HEK293 (cell line): ENCODE data around the gene IL13RA2.

ENCODE experiments used
- CTCF ChIA-PET: fragments of 350-600 bp; formaldehyde crosslinking; extraction: SDS; loops from one replicate; lab custom pipeline; 2021; ENCODE audit warnings: antibody characterized with exemption; lab: Yijun Ruan, JAX
- POLR2A ChIA-PET: fragments of 300-600 bp; formaldehyde crosslinking; extraction: SDS; loops from one replicate; lab custom pipeline; 2020; ENCODE audit warnings: antibody characterized with exemption, inconsistent platforms; lab: Yijun Ruan, JAX
- H3K27ac ChIP-seq: fragments of 200-500 bp; sonication (Bioruptor generic); 2 replicates; pipeline ENCODE4 v1.5.1; 2014; ENCODE audit warnings: low read depth, low read length, control low read depth, inconsistent platforms; ENCODE audit errors: extremely low read depth
- H3K36me3 ChIP-seq, 2 experiments: fragments of 200-500 bp in 1 of 2; sonication (Bioruptor generic) in 1 of 2; 1 replicate in 1 of 2; 2 replicates in 1 of 2; pipeline ENCODE4 v1.5.1; 2014 to 2017; ENCODE audit warnings: inconsistent platforms in 2 of 2, low read length in 2 of 2; ENCODE audit not compliant: control insufficient read depth in 2 of 2, insufficient read depth in 1 of 2
- H3K4me1 ChIP-seq: fragments of 200-500 bp; sonication (Bioruptor generic); 2 replicates; pipeline ENCODE4 v1.5.1; 2014; ENCODE audit warnings: mild to moderate bottlenecking, low read length, inconsistent platforms; ENCODE audit not compliant: control insufficient read depth, insufficient read depth
- H3K4me3 ChIP-seq: 2 replicates; pipeline ENCODE4 v1.5.1; 2011; ENCODE audit warnings: low read depth, mild to moderate bottlenecking, control low read depth, low read length, moderate library complexity
- H3K9me3 ChIP-seq: fragments of 200-500 bp; sonication (Bioruptor generic); 2 replicates; pipeline ENCODE4 v1.5.1; 2014; ENCODE audit warnings: low read depth, low read length, inconsistent platforms; ENCODE audit not compliant: control insufficient read depth, insufficient read depth
- GFI1B ChIP-seq: fragments of 450-650 bp; formaldehyde crosslinking; IDR thresholded peaks from 2 replicates; pipeline ENCODE4 v1.5.1; 2016; ENCODE audit warnings: missing biosample characterization, missing genetic modification characterization
- GLI2 ChIP-seq: fragments of 450-650 bp; formaldehyde crosslinking; IDR thresholded peaks from 2 replicates; pipeline ENCODE4; 2017; ENCODE audit warnings: missing biosample characterization, missing genetic modification characterization, low read depth, borderline replicate concordance
- HOXD13 ChIP-seq: sonication (generic); formaldehyde crosslinking; IDR thresholded peaks from 2 replicates; pipeline ENCODE4 v1.8.0; 2022; ENCODE audit warnings: missing genetic modification reagents, borderline replicate concordance
- KLF1 ChIP-seq: fragments of 450-650 bp; formaldehyde crosslinking; IDR thresholded peaks from 2 replicates; pipeline ENCODE4 v1.5.1; 2016; ENCODE audit warnings: missing biosample characterization, missing genetic modification characterization
- MZF1 ChIP-seq: fragments of 450-650 bp; formaldehyde crosslinking; IDR thresholded peaks from 2 replicates; pipeline ENCODE4 v1.5.1; 2017; ENCODE audit warnings: missing biosample characterization, missing genetic modification characterization, borderline replicate concordance
- PRDM10 ChIP-seq: fragments of 450-650 bp; formaldehyde crosslinking; IDR thresholded peaks from 2 replicates; pipeline ENCODE4 v1.5.1; 2016; ENCODE audit warnings: missing biosample characterization, missing genetic modification characterization
- SP3 ChIP-seq: fragments of 450-650 bp; formaldehyde crosslinking; IDR thresholded peaks from 2 replicates; pipeline ENCODE4 v1.5.1; 2016; ENCODE audit warnings: missing biosample characterization, missing genetic modification characterization
- TCF7L2 ChIP-seq: IDR thresholded peaks from 2 replicates; pipeline ENCODE4 v1.6.1; 2011; ENCODE audit warnings: low read depth, mild to moderate bottlenecking, inconsistent platforms, low read length, moderate library complexity, borderline replicate concordance
- TSHZ1 ChIP-seq: fragments of 450-650 bp; formaldehyde crosslinking; IDR thresholded peaks from 2 replicates; pipeline ENCODE4 v1.5.1; 2016; ENCODE audit warnings: missing biosample characterization, missing genetic modification characterization, borderline replicate concordance
- ZFP69B ChIP-seq: fragments of 450-650 bp; formaldehyde crosslinking; IDR thresholded peaks from 2 replicates; pipeline ENCODE4 v1.5.1; 2016; ENCODE audit warnings: missing biosample characterization, missing genetic modification characterization
- ZNF174 ChIP-seq: fragments of 450-650 bp; formaldehyde crosslinking; IDR thresholded peaks from 2 replicates; pipeline ENCODE4 v1.5.0; 2017; ENCODE audit warnings: missing biosample characterization, mild to moderate bottlenecking, missing genetic modification characterization
- ZNF2 ChIP-seq: fragments of 450-650 bp; formaldehyde crosslinking; IDR thresholded peaks from 2 replicates; pipeline ENCODE4 v1.5.1; 2016; ENCODE audit warnings: missing biosample characterization, missing genetic modification characterization
- ZNF202 ChIP-seq: fragments of 450-650 bp; formaldehyde crosslinking; IDR thresholded peaks from 2 replicates; pipeline ENCODE4 v1.5.1; 2016; ENCODE audit warnings: missing biosample characterization, missing genetic modification characterization, borderline replicate concordance
- ZNF280D ChIP-seq: fragments of 450-650 bp; formaldehyde crosslinking; IDR thresholded peaks from 2 replicates; pipeline ENCODE4 v1.5.1; 2016; ENCODE audit warnings: missing biosample characterization, missing genetic modification characterization
- ZNF37A ChIP-seq: fragments of 450-650 bp; IDR thresholded peaks from 2 replicates; pipeline ENCODE4 v1.5.1; 2018; ENCODE audit warnings: missing biosample characterization, missing genetic modification characterization
- ZNF501 ChIP-seq: fragments of 450-650 bp; formaldehyde crosslinking; IDR thresholded peaks from 2 replicates; pipeline ENCODE4 v1.5.1; 2016; ENCODE audit warnings: missing biosample characterization, missing genetic modification characterization
- ZNF529 ChIP-seq: fragments of 450-650 bp; formaldehyde crosslinking; IDR thresholded peaks from 2 replicates; pipeline ENCODE4 v1.5.1; 2017; ENCODE audit warnings: missing genetic modification characterization, missing biosample characterization; ENCODE audit not compliant: insufficient replicate concordance
- ZNF544 ChIP-seq: fragments of 450-650 bp; formaldehyde crosslinking; IDR thresholded peaks from 2 replicates; pipeline ENCODE4 v1.5.0; 2017; ENCODE audit warnings: missing biosample characterization, missing genetic modification characterization
- ZNF660 ChIP-seq: fragments of 450-650 bp; IDR thresholded peaks from 2 replicates; pipeline ENCODE4 v1.5.1; 2018; ENCODE audit warnings: missing biosample characterization, mild to moderate bottlenecking, missing genetic modification characterization
- ZNF785 ChIP-seq: fragments of 450-650 bp; formaldehyde crosslinking; IDR thresholded peaks from 2 replicates; pipeline ENCODE4 v1.5.1; 2016; ENCODE audit warnings: missing biosample characterization, missing genetic modification characterization
- TF ChIP-seq, protein P1 (sequence below): fragments of 450-650 bp; formaldehyde crosslinking; IDR thresholded peaks from 2 replicates; pipeline ENCODE4 v1.5.1; 2016; ENCODE audit warnings: missing biosample characterization, missing genetic modification characterization

The IL13RA2 gene

DNA sequence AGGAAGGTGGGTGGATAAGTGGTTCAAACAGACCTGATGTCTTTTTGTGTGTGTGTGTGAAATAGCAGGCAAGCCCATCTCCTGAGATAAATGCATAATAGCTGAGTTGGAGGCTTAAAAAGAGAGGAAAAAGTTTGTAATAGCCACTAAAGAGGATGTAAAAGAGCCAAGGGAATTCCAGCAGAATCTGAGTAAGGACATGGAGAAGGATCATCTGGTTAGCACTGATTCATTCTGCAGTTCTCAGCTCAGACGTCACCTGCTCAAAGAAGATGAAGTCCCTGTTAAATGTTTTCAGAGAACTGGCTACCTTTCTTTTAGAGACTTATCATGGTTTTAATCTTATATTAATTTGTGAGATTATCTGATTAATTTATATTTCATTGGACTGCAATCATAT is 21.0 kb upstream of the IL13RA2 start:
- POLR2A ChIA-PET: no interaction called here
- H3K4me1 ChIP-seq: no peaks in the 10 kb centered on the region
- CTCF ChIA-PET: no interaction called here
- H3K27ac ChIP-seq: no peak overlapping the region
- no peaks in the 10 kb centered on the region for H3K9me3 ChIP-seq
- no peaks in the 10 kb centered on the region for H3K36me3 ChIP-seq
- H3K4me3 ChIP-seq: no peak overlapping the region
- TF ChIP-seq TSHZ1: no peak
- no peak for TF ChIP-seq ZNF2 (tag by site-specific recombination)

GRCh38 chrX:115036029-115036428 is 18.6 kb upstream of the IL13RA2 start:
- H3K27ac ChIP-seq: no peak overlapping the region
- no peaks in the 10 kb centered on the region for H3K9me3 ChIP-seq
- H3K4me1 ChIP-seq: no peaks in the 10 kb centered on the region
- CTCF ChIA-PET: interaction anchor here (1.4 kb wide), 1 partner anchor 17 kb away, joined by 5 read pairs; no protein-coding TSS in a partner anchor
- TF ChIP-seq GFI1B (tag by site-specific recombination) (no peak), ZNF202 (tag by site-specific recombination) (no peak), PRDM10 (no peak), ZNF660 (no peak), ZNF37A (tag by site-specific recombination) (no peak), ZNF529 (tag by site-specific recombination) (no peak), GLI2 (tag by site-specific recombination) (no peak), ZNF501 (tag by site-specific recombination) (no peak), ZFP69B (no peak), HOXD13 (CRISPR knock-in tag) (no peak), TCF7L2 (no peak), SP3 (no peak), ZNF785 (tag by site-specific recombination) (no peak), ZNF280D (tag by site-specific recombination) (no peak), ZNF174 (no peak), MZF1 (tag by site-specific recombination) (no peak), ZNF544 (tag by site-specific recombination) (no peak), KLF1 (tag by site-specific recombination) (no peak)
- TF ChIP-seq, protein P1, sequence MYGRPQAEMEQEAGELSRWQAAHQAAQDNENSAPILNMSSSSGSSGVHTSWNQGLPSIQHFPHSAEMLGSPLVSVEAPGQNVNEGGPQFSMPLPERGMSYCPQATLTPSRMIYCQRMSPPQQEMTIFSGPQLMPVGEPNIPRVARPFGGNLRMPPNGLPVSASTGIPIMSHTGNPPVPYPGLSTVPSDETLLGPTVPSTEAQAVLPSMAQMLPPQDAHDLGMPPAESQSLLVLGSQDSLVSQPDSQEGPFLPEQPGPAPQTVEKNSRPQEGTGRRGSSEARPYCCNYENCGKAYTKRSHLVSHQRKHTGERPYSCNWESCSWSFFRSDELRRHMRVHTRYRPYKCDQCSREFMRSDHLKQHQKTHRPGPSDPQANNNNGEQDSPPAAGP (tag by site-specific recombination): no peak
- TF ChIP-seq, all 188 proteins: peak for 0
- Histone ChIP-seq H3K36me3 (no peaks in the 10 kb centered on the region), H3K4me3 (no peak overlapping the region)
- POLR2A ChIA-PET: no interaction called here
